K562 (cell line): ENCODE results near the gene PKD1. TPM values are rescaled to one million over a fixed set of nuclear protein-coding genes. Genes with fewer than 3 reads are reported as not detected.
"Not testable (repeated sequence)": the region's sequence is repeated elsewhere in the genome, so short reads cannot be mapped to it uniquely, and the experiment has no call there.

Experiments used
- ATAC-seq: fragments of 200-7000 bp; cut with Tn5 transposase; 3 replicates; pipeline ENCODE4 v1.9.1; 2020; ENCODE audit warnings: moderate library complexity
- BruUV-seq: library from RNA; stranded (reverse); fragments of 400-500 nt; replicated peaks from 2 replicates; lab custom pipeline; 2021; lab: Mats Ljungman, UMichigan
- CTCF ChIA-PET: fragments of 300-600 bp; formaldehyde crosslinking; extraction: SDS; loops from one replicate; lab custom pipeline; 2021; ENCODE audit warnings: low intra/inter-chr PET ratio; lab: Yijun Ruan, JAX
- POLR2A ChIA-PET: fragments of 300-600, 350-650 bp; sonication (Branson Sonifier 250); formaldehyde crosslinking; extraction: SDS; loops from one replicate; lab custom pipeline; 2021; ENCODE audit warnings: antibody characterized with exemption, inconsistent platforms; lab: Yijun Ruan, JAX
- DNase-seq, 4 experiments: peaks; one replicate each; pipeline versions ENCODE4 v3.0.0 to v3.0.0-alpha.2; 2011 to 2018; ENCODE audit warnings: low spot score in 3 of 4, mixed read lengths in 3 of 4; ENCODE audit errors: extremely low read depth in 1 of 4
- FAIRE-seq: peaks from 2 replicates; lab custom pipeline; 2011; peaks lifted over from hg19 to GRCh38; lab: Jason Lieb, UNC
- H2AFZ ChIP-seq: 2 replicates; pipeline ENCODE4 v1.6.0; 2011; ENCODE audit warnings: low read depth, low read length, control low read depth, inconsistent platforms
- H3K27ac ChIP-seq: fragments of 200-600 bp; 3 replicates; pipeline ENCODE4 v1.8.0; 2011; ENCODE audit warnings: low read depth, mild to moderate bottlenecking, control low read depth, inconsistent platforms, low read length, moderate library complexity, mixed read lengths; ENCODE audit errors: extremely low read depth
- H3K27me3 ChIP-seq, 2 experiments: fragments of 300-600 bp in 1 of 2; 2 replicates in 1 of 2; 3 replicates in 1 of 2; pipeline versions ENCODE4 v1.6.0 to v1.8.0; 2011; ENCODE audit warnings: inconsistent platforms in 2 of 2, low read length in 2 of 2, mild to moderate bottlenecking in 1 of 2, mixed read lengths in 1 of 2, moderate library complexity in 1 of 2; ENCODE audit not compliant: control insufficient read depth in 2 of 2, insufficient read depth in 2 of 2
- H3K36me3 ChIP-seq: fragments of 300-600 bp; 3 replicates; pipeline ENCODE4 v1.8.0; 2011; ENCODE audit warnings: mild to moderate bottlenecking, low read length, inconsistent platforms; ENCODE audit not compliant: control insufficient read depth, insufficient read depth
- H3K4me1 ChIP-seq, 2 experiments: fragments of 200-600 bp in 1 of 2; replicated peaks in 1 of 2; 2 replicates in 1 of 2; 3 replicates in 1 of 2; pipeline versions ENCODE4 v1.5.1 to v1.8.0; 2011; ENCODE audit warnings: inconsistent platforms in 2 of 2, low read length in 2 of 2, mild to moderate bottlenecking in 1 of 2, mixed read lengths in 1 of 2, moderate library complexity in 1 of 2; ENCODE audit not compliant: control insufficient read depth in 2 of 2, insufficient read depth in 2 of 2
- H3K4me2 ChIP-seq: 2 replicates; pipeline ENCODE4 v1.6.1; 2011; ENCODE audit warnings: low read length, control low read depth, inconsistent platforms, mixed read lengths; ENCODE audit not compliant: insufficient read depth
- H3K4me3 ChIP-seq: fragments of 200-600 bp; sonication (generic), shearing (Covaris generic); 2 replicates; pipeline ENCODE4 v1.5.1; 2016; ENCODE audit warnings: control low read depth, inconsistent platforms
- H3K79me2 ChIP-seq: fragments of 200-600 bp; 3 replicates; pipeline ENCODE4 v1.8.0; 2011; ENCODE audit warnings: low read length, inconsistent platforms; ENCODE audit not compliant: control insufficient read depth, insufficient read depth
- H3K9ac ChIP-seq, 2 experiments: 2 replicates each; pipeline versions ENCODE4 v1.6.0 to v1.6.1; 2011; ENCODE audit warnings: low read depth in 2 of 2, low read length in 2 of 2, control low read depth in 1 of 2, inconsistent platforms in 1 of 2, mild to moderate bottlenecking in 1 of 2, mixed read lengths in 1 of 2; ENCODE audit not compliant: insufficient read depth in 1 of 2
- H3K9me1 ChIP-seq: one replicate; pipeline ENCODE4 v1.6.0; 2011; ENCODE audit warnings: inconsistent platforms, mild to moderate bottlenecking, low read length, moderate library complexity; ENCODE audit not compliant: control insufficient read depth, insufficient read depth
- H3K9me3 ChIP-seq: replicated peaks from 2 replicates; pipeline ENCODE4 v1.5.1; 2011; ENCODE audit warnings: low read depth, low read length, inconsistent platforms; ENCODE audit not compliant: control insufficient read depth, insufficient read depth
- H4K20me1 ChIP-seq: replicated peaks from 2 replicates; pipeline ENCODE4 v1.6.1; 2011; ENCODE audit warnings: low read length, inconsistent platforms, mixed read lengths; ENCODE audit not compliant: control insufficient read depth, insufficient read depth
- POLR2G ChIP-seq: fragments of 200-400 bp; formaldehyde crosslinking; IDR thresholded peaks from 2 replicates; pipeline ENCODE4 v1.6.1; 2017; ENCODE audit warnings: low read depth, mild to moderate bottlenecking, antibody characterized with exemption, low read length, moderate library complexity
- WGBS: fragments of 100-300 bp; shearing (Covaris generic); methylation state at CpG from one replicate; pipeline ENCODE4 v1.1.6; 2016; ENCODE audit warnings: low coverage, mixed read lengths; ENCODE audit not compliant: insufficient coverage; ENCODE audit errors: missing lambda C conversion rate; 5-methylcytosine and 5-hydroxymethylcytosine counted together
- in situ Hi-C: fragments of 300-500 bp; cut with MboI; formaldehyde crosslinking; loops from 4 replicates; pipeline ENCODE4 v1.15.0; 2018; ENCODE audit warnings: inconsistent platforms, mixed read lengths
- intact Hi-C: fragments of 100-400 bp; cut with micrococcal nuclease; formaldehyde crosslinking; loops from 2 replicates; pipeline ENCODE4 v1.14.2; 2022
- polyA plus RNA-seq, 8 experiments: library from polyadenylated mRNA; depleted of rRNA in 4 of 8; stranded (reverse) in 5 of 8; unstranded in 3 of 8; fragments of >200 nt; fragmentation: Nextera tagmentation in 2 of 8; fragmentation: Illumina TruSeq in 1 of 8; extraction: Ambion mirVana in 2 of 8; extraction: Trizol in 1 of 8; gene quantifications; 2 replicates each; pipeline versions ENCODE4 v1.2.1 to v1.2.3, GENCODE V29; 2011 to 2014; ENCODE audit warnings: inconsistent platforms in 1 of 8, missing spikeins in 1 of 8
- total RNA-seq, 7 experiments: library from RNA; depleted of rRNA in 6 of 7; stranded (reverse); fragments of >200 nt in 6 of 7; fragmentation: Illumina TruSeq in 2 of 7; extraction: Trizol in 2 of 7; gene quantifications; 2 replicates each; pipeline versions ENCODE4 v1.2.1 to v1.2.3, GENCODE V29; 2011 to 2021; ENCODE audit warnings: low replicate concordance in 1 of 7

The PKD1 gene
- total and polyA plus RNA-seq, 9 of the 15 experiments (the other 6 are each of a cell fraction or from before 2014, with no cell fraction given), result 0.23 to 93.5 (median 12.6) TPM

DNA sequence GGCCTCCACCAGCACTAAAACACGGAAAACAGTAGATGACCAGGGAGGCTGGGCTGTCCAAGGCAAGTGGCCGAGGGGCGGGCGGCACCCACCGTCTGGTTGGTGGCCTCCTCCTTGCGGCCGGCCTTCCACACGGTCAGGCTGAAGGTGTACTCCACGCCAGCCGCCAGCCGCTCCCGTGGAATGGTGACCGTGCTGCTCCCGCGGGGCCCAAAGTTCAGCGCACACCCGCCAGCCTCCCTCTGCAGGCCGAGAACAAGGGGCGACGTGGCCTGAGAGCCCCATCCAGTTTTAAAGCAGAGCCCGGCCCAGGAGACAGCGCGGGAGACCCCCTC, 27.9 kb downstream of the PKD1 start:
- intact Hi-C loops, DNase-seq, H3K4me3 ChIP-seq, POLR2A ChIA-PET, H3K79me2 ChIP-seq, H3K27ac ChIP-seq, H3K9me3 ChIP-seq, H3K9me1 ChIP-seq, H3K27me3 ChIP-seq, H3K4me2 ChIP-seq, H4K20me1 ChIP-seq, H3K9ac ChIP-seq, H2AFZ ChIP-seq, BruUV-seq, ATAC-seq, in situ Hi-C loops, H3K4me1 ChIP-seq, FAIRE-seq, CTCF ChIA-PET: not testable (repeated sequence)
- peaks cover 24% of the 10 kb centered on the region; the same call in 1 of the 3 replicates for H3K36me3 ChIP-seq
- TF ChIP-seq POLR2G, result 0 out of 2 replicates have a peak, but pooled peaks have one; percentile 3
- 100% methylated on average over 5 of the region's 23 CpGs for WGBS

GRCh38 chr16:2107121-2107790, 28.4 kb downstream of the PKD1 start:
- H3K36me3 ChIP-seq, result peaks cover 25% of the 10 kb centered on the region; the same call in 1 of the 3 replicates
- H3K79me2 ChIP-seq, CTCF ChIA-PET, FAIRE-seq, H3K4me1 ChIP-seq, DNase-seq, H3K27ac ChIP-seq, intact Hi-C loops, H3K9me1 ChIP-seq, H2AFZ ChIP-seq, in situ Hi-C loops, H3K27me3 ChIP-seq, H3K9ac ChIP-seq, ATAC-seq, H3K4me2 ChIP-seq, H4K20me1 ChIP-seq, H3K9me3 ChIP-seq, BruUV-seq, POLR2A ChIA-PET, H3K4me3 ChIP-seq: not testable (repeated sequence)
- 83% methylated on average over 12 of the region's 17 CpGs for WGBS
- TF ChIP-seq POLR2G, result 0 out of 2 replicates have a peak, but pooled peaks have one; percentile 1
